ENCODE data around the gene MBP. TPM values are rescaled to one million over a fixed set of nuclear protein-coding genes. Genes with fewer than 3 reads are reported as not detected.

The MBP gene
- total RNA-seq, 2 experiments from 2014 or later = 94.7 to 101 TPM

GRCh38 chr18:77071711-77072292 is 60.8 kb downstream of the MBP start:
- peak overlapping the region; percentile 54 for H3K27ac Mint-ChIP-seq
- peaks cover 61% of the 10 kb centered on the region for H3K36me3 Mint-ChIP-seq
- no peaks in the 10 kb centered on the region for H3K27me3 Mint-ChIP-seq
- peak; percentile 71 for DNase-seq
- ATAC-seq = no peak
- no peak overlapping the region for H3K4me3 Mint-ChIP-seq
- CTCF ChIA-PET = interaction anchor here (1.0 to 4.4 kb wide), 8 partner anchors 10 to 141 kb away, joined by 3 to 29 read pairs (median 4); no protein-coding TSS in a partner anchor
- H3K4me1 Mint-ChIP-seq = peaks cover 94% of the 10 kb centered on the region
- H3K9me3 Mint-ChIP-seq (ENCODE audit: low read depth) = no peaks in the 10 kb centered on the region

- Mint-ChIP-seq H3K9me3 (ENCODE audit: low read depth) (no peaks in the 10 kb centered on the region), H3K4me1 (peaks cover 98% of the 10 kb centered on the region), H3K4me3 (no peak overlapping the region), H3K36me3 (peaks cover 63% of the 10 kb centered on the region), H3K27me3 (no peaks in the 10 kb centered on the region), H3K27ac (peak overlapping the region; percentile 100)
- CTCF ChIA-PET = interaction anchor here (0.7 to 2.2 kb wide), 6 partner anchors 9 to 141 kb away, joined by 3 to 9 read pairs (median 4); no protein-coding TSS in a partner anchor
- no peak for ATAC-seq
- DNase-seq = no peak
Observed at GRCh38 chr18:77071061-77071460, 61.5 kb downstream of the MBP start.

GRCh38 chr18:77070627-77071026 is 62.0 kb downstream of the MBP start:
- Mint-ChIP-seq H3K27me3 (no peaks in the 10 kb centered on the region), H3K36me3 (peaks cover 64% of the 10 kb centered on the region), H3K4me3 (no peak overlapping the region), H3K4me1 (peaks cover 99% of the 10 kb centered on the region), H3K27ac (peak overlapping the region; percentile 100), H3K9me3 (ENCODE audit: low read depth) (no peaks in the 10 kb centered on the region)
- ATAC-seq (no peak), DNase-seq (no peak)
- CTCF ChIA-PET = interaction anchor here (0.7 to 6.0 kb wide), 11 partner anchors 8 to 142 kb away, joined by 3 to 40 read pairs (median 4); no protein-coding TSS in a partner anchor

- Mint-ChIP-seq H3K27ac (peak overlapping the region; percentile 100), H3K27me3 (no peaks in the 10 kb centered on the region), H3K9me3 (ENCODE audit: low read depth) (no peaks in the 10 kb centered on the region), H3K4me1 (peaks cover 99% of the 10 kb centered on the region), H3K36me3 (peaks cover 64% of the 10 kb centered on the region), H3K4me3 (no peak overlapping the region)
- DNase-seq (no peak), ATAC-seq (no peak)
- CTCF ChIA-PET = interaction anchor here (0.8 to 6.0 kb wide), 9 partner anchors 8 to 142 kb away, joined by 3 to 40 read pairs (median 5); no protein-coding TSS in a partner anchor
Observed at GRCh38 chr18:77069931-77070330, 62.7 kb downstream of the MBP start.

DNA sequence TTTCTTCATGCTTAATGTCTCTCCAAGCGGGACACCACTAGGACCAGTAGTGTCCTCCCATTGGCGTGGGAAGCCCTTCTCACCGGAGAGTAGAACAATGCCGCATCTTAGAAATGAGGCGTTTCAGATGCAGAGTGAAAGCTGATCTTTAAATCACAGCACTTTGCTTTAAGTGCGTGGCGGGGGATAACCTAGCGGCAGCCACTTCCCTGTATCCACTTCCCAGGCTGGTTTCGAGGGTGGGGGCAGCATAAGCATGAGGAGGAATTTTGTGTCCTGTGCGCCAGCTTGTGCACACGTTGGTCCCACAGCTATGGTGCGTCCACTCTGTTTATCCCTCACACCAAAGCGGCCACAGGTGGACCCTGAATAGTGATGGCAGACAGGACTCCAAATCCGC is 63.1 kb downstream of the MBP start:
- Mint-ChIP-seq H3K27ac (peak overlapping the region; percentile 100), H3K4me3 (no peak overlapping the region), H3K9me3 (ENCODE audit: low read depth) (no peaks in the 10 kb centered on the region), H3K27me3 (no peaks in the 10 kb centered on the region), H3K4me1 (peaks cover 99% of the 10 kb centered on the region), H3K36me3 (peaks cover 67% of the 10 kb centered on the region)
- ATAC-seq = no peak
- CTCF ChIA-PET = interaction anchor here (0.9 to 6.0 kb wide), 12 partner anchors 9 to 266 kb away, joined by 3 to 40 read pairs (median 4); no protein-coding TSS in a partner anchor
- no peak for DNase-seq

DNA sequence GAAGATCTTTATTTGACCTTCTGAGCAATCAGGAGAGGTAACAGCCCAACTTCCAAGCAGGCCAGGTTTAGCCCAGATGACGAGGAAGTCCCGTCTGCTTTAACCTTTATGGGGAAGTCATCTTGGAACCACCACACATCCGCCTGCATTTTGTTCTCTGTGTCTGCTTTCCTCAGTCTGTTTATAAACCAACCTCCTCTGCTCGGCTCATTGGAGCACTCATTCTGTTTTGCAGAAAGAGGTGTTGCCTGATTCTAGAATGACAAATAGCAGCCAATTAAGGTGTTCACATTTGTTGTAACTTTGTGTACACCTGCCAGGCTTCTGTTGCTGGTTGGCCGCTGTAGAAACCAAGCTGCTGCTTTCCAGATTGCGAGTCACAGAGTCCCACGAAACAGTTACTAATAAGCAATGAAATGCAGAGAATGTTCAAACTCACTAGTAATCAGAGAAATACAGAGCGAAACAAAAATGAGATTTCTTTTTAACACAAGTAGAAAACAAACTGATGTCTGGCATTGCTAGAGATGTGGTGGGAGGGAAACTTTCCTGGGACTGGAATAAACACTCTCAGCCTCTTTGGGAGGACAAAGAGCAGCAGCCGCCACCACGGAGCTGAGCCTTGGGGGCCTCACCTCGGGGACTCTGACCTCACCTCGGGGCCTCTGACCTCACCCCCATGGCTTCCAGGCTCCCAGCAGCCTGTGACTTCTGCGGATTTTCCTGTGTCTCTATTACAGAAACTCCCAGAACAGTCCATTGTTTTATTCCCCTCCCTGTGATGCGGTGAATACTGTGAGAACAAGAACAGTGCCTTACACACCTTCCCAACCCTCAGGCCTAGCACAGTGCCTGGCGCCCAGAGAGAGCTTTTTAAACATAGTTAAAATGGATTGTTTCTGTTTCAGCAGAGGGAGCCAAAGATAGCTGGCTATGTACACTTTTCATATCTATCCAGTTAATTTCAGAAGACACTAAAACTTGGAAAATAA is 64.0 kb downstream of the MBP start:
- ATAC-seq (peak; percentile 25), DNase-seq (peak; percentile 76)
- CTCF ChIA-PET = interaction anchor here (0.9 to 6.0 kb wide), 18 partner anchors 11 to 265 kb away, joined by 3 to 40 read pairs (median 5); no protein-coding TSS in a partner anchor
- peak overlapping the region; percentile 100 for H3K27ac Mint-ChIP-seq
- no peaks in the 10 kb centered on the region for H3K27me3 Mint-ChIP-seq
- peaks cover 99% of the 10 kb centered on the region for H3K4me1 Mint-ChIP-seq
- no peaks in the 10 kb centered on the region for H3K9me3 Mint-ChIP-seq (ENCODE audit: low read depth)
- H3K4me3 Mint-ChIP-seq = peak overlapping the region; percentile 60
- peaks cover 72% of the 10 kb centered on the region for H3K36me3 Mint-ChIP-seq

DNA sequence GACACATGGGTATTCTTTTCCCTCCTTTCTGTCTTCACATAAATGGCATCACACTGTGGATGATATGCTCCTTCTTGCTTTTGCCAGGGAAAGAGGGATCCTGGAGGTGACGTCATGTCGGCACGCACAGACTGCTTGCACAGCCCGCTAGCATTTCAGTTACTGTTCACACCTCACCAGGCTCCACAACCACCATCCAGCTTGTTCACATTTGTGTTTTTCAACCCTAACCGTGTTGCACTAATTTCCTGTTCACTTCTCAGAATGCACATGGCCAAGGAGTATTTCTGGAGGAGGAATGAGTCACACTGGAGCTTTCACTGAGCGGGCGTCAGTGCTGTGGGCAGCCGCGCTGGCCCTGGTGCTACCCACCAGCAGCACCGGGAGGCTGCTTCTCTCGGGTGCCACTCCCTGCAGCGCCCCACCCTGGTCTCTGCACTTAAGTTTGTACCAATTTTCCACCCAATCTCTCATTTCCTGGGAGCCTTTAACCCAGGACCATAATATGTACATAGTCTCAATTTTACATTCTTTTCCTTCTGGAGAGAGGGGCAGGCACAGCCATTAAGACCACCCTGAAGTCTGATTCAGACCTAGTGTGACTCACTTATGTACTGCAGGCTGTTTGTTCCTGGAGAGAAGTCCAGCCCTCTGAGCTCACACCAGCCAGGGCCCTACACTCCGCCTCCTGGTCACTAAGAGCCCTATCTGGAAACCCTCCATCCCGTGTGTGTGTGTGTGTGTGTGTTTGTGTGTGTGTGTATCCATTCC is 65.1 kb downstream of the MBP start:
- Mint-ChIP-seq H3K27ac (peak overlapping the region; percentile 100), H3K36me3 (peaks cover 76% of the 10 kb centered on the region), H3K4me3 (peak overlapping the region; percentile 60), H3K4me1 (peaks cover 100% of the 10 kb centered on the region), H3K9me3 (ENCODE audit: low read depth) (no peaks in the 10 kb centered on the region), H3K27me3 (no peaks in the 10 kb centered on the region)
- CTCF ChIA-PET = interaction anchor here (0.8 to 6.0 kb wide), 21 partner anchors 12 to 264 kb away, joined by 3 to 40 read pairs (median 5); partner anchors contain the start of gene MBP
- peak; percentile 91 for DNase-seq
- ATAC-seq = peak; percentile 67

DNA sequence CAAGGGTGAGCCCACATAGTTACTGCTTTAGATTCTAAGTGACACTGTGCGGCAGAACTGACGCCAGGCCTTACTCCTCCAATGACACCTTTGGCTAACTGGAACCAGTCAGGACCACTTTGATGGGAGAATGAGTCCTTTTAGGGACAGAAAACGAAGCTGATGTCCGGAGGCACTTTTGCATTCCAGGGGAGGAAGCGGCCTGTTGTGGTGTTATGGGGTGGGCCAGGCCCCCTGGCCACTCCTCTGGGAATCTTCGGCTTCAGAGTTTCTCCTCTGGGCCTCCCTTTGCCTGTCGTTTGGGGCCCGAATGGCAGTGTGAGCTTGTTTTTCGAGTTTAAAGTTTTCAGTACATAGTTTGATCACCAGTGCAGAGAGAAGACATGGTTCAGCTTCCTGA is 65.9 kb downstream of the MBP start:
- no peaks in the 10 kb centered on the region for H3K27me3 Mint-ChIP-seq
- CTCF ChIA-PET = interaction anchor here (0.8 to 6.0 kb wide), 16 partner anchors 11 to 263 kb away, joined by 3 to 40 read pairs (median 6); partner anchors contain the start of gene MBP
- no peaks in the 10 kb centered on the region for H3K9me3 Mint-ChIP-seq (ENCODE audit: low read depth)
- peak overlapping the region; percentile 100 for H3K27ac Mint-ChIP-seq
- ATAC-seq = no peak
- no peak overlapping the region for H3K4me3 Mint-ChIP-seq
- H3K4me1 Mint-ChIP-seq = peaks cover 100% of the 10 kb centered on the region
- DNase-seq = no peak
- peaks cover 76% of the 10 kb centered on the region for H3K36me3 Mint-ChIP-seq

DNA sequence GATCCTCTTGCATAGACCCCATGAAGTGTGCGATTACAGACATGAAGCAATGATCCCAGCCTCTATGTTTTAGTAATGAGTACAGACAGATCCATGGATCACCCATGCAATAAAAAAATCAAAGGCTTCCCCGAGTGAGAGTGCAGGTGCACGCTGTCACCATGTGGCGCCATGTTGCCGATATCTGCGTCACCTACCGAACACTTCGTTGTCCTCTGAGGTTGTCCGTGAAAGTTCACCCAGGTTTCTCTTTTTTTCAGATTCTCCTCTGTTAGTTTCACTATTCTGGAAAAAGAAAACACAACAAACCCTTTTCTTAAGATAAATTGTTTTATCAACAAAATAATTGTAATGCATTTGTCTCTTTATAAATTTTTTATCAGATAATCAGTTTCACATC is 66.5 kb downstream of the MBP start:
- Mint-ChIP-seq H3K4me1 (peaks cover 100% of the 10 kb centered on the region), H3K4me3 (no peak overlapping the region), H3K9me3 (ENCODE audit: low read depth) (no peaks in the 10 kb centered on the region), H3K36me3 (peaks cover 74% of the 10 kb centered on the region), H3K27ac (peak overlapping the region; percentile 100), H3K27me3 (no peaks in the 10 kb centered on the region)
- ATAC-seq (no peak), DNase-seq (no peak)
- CTCF ChIA-PET = interaction anchor here (1.0 to 6.0 kb wide), 10 partner anchors 10 to 146 kb away, joined by 3 to 40 read pairs (median 12); no protein-coding TSS in a partner anchor

- Mint-ChIP-seq H3K9me3 (ENCODE audit: low read depth) (no peaks in the 10 kb centered on the region), H3K27ac (peak overlapping the region; percentile 100), H3K36me3 (peaks cover 70% of the 10 kb centered on the region), H3K4me1 (peaks cover 100% of the 10 kb centered on the region), H3K4me3 (peak overlapping the region; percentile 28), H3K27me3 (no peaks in the 10 kb centered on the region)
- DNase-seq = peak; percentile 68
- peak; percentile 3 for ATAC-seq
- CTCF ChIA-PET = interaction anchor here (0.6 to 6.0 kb wide), 7 partner anchors 10 to 65 kb away, joined by 3 to 40 read pairs (median 6); no protein-coding TSS in a partner anchor
Observed at GRCh38 chr18:77065221-77065981, 67.2 kb downstream of the MBP start.

DNA sequence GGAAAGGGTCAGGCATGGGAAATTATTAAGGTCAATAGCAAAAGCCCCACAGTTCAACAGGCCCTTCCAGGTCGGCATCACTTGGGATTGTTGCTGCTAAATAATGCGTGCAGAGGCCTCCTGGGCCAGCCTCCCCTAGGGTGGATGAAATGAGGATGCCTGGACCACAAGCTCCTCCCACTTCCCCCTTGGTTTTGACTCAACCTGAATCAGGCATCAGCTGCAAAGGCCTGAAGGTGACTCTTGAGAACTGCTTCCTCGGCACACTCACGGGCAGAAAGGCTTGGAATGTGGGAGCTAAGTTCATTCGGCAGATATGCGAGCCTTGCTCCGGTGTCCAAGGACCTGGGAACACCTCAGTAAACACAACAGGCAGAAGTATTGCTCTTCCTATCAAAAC is 69.3 kb downstream of the MBP start:
- CTCF ChIA-PET = interaction anchor here (0.9 to 4.1 kb wide), 12 partner anchors 8 to 260 kb away, joined by 3 to 33 read pairs (median 4); no protein-coding TSS in a partner anchor
- DNase-seq = peak; percentile 96
- Mint-ChIP-seq H3K36me3 (peaks cover 72% of the 10 kb centered on the region), H3K4me3 (peak overlapping the region; percentile 74), H3K4me1 (peaks cover 93% of the 10 kb centered on the region), H3K9me3 (ENCODE audit: low read depth) (no peaks in the 10 kb centered on the region), H3K27ac (peak overlapping the region; percentile 100), H3K27me3 (no peaks in the 10 kb centered on the region)
- ATAC-seq = peak; percentile 48

Data from activated CD8-positive, alpha-beta memory T cell treated with anti-CD3 and anti-CD28 coated beads, Interleukin-2, amount 10 ng/mL, durations not matched to agents 7 days and 5 days (primary cell).